GM19438 (cell line): ENCODE results near the gene RNF213.
"Not testable (repeated sequence)": the region's sequence is repeated elsewhere in the genome, so short reads cannot be mapped to it uniquely, and the experiment has no call there.

Experiments
- ATAC-seq: cut with Tn5 transposase; IDR thresholded peaks from one replicate; pipeline ENCODE4 v1.9.1; 2021; ENCODE audit warnings: low read depth; ENCODE audit not compliant: unreplicated experiment

RNF213 gene

DNA sequence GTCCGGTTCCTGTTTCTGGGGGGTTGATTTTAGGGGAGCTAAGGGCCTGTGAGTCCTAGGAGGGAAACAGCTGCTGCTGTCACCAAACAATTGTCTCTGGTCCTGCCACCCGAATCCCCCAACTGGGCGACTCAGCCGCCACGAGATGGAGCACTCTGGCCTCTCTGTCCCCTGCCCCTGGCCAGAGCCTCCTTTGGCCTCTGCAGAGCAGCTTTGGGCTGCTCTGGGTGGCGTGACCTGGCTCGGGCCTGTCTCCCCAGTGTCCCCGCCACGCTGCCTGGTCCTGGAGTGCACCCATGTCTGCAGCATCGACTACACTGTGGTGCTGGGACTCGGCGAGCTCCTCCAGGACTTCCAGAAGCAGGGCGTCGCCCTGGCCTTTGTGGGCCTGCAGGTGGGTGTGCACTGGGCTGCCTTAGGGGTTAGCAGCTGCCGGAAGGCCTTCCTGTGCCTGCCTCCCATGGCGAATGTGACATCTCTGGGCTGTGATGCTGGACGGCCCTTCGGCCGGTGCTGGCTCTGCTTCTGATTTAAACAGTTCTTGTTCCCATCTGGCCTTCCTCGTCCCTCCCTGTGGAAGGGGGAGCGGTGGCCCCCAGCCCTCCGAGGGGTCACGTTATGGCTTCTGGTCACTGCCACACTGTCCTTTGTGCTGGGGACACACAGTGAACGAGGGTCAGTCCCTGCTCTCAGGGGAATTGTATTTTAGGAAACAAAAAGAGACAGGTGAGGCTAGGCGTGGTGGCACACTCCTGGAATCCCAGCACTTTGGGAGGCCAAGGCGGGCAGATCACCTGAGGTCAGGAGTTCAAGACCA, 11.6 kb upstream of the RNF213 start:
- ATAC-seq, result no peak

DNA sequence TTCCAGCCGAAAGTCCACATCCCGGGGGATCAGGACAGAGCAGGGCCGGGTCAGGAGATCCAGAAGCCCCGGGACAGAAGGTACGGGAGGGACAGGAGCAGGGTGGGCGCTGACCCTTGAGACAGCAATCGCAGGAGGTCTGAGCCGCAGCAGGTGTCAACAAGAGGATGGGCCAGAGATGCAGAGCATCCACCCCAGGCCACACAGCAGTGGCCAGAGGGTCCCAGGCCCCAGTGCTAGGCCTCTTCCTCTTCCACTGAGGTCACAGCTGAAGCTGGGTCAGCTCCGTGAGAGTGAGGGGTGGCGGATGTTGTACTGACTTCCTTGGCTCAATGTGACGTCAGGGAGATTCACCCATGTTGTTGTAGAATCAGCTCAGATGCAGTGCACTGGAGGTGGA, 8.7 kb upstream of the RNF213 start:
- ATAC-seq, result no peak

DNA sequence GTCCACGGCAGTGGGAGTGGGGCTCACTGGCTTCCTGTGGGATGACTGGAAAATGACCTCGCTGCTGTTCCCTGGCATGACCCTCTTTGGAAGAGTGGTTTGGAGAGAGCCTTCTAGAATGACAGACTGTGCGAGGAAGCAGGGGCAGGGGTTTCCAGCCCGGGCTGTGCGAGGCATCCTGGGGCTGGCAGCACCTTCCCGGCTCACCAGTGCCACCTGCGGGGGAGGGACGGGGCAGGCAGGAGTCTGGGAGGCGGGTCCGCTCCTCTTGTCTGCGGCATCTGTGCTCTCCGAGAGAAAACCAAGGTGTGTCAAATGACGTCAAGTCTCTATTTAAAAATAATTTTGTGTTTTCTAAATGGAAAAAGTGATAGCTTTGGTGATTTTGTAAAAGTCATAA, 7.8 kb upstream of the RNF213 start:
- no peak for ATAC-seq

DNA sequence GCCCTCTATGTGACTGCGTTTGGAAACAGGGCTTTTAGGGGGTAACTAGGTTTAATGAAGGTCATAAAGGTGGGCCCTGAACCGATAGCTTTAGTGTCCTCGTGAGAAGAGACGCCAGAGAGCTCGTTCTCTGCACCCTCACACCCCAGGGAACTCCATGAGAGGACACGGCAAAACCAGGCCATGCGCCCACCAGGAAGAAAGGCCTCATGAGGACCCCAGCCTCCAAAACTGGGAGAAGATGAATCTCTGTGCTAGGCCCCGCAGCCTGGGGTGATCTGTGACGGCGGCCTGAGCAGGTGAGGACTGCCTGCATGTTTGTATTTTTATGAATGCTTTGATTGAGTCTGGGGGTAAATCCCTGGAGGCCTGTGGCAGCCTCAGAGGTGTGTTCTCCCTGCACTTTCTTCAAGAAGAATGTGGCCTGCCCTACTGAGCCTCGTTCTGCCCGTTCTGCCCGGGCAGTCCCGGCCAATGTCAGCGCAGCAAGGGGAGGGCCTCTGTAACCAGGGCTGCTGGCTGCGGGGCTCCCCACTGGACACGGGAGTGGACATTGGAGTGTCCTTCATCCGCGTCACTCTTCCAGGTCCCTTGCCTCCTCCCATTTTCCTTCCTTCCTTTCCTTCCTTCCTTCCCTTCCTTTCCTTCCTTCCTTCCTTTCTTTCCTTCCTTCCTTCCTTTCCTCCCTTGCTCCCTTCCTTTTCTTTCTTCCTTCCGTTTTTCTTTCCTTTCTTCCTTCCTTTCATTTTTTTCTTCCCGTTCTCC, 6.8 kb upstream of the RNF213 start:
- no peak for ATAC-seq

DNA sequence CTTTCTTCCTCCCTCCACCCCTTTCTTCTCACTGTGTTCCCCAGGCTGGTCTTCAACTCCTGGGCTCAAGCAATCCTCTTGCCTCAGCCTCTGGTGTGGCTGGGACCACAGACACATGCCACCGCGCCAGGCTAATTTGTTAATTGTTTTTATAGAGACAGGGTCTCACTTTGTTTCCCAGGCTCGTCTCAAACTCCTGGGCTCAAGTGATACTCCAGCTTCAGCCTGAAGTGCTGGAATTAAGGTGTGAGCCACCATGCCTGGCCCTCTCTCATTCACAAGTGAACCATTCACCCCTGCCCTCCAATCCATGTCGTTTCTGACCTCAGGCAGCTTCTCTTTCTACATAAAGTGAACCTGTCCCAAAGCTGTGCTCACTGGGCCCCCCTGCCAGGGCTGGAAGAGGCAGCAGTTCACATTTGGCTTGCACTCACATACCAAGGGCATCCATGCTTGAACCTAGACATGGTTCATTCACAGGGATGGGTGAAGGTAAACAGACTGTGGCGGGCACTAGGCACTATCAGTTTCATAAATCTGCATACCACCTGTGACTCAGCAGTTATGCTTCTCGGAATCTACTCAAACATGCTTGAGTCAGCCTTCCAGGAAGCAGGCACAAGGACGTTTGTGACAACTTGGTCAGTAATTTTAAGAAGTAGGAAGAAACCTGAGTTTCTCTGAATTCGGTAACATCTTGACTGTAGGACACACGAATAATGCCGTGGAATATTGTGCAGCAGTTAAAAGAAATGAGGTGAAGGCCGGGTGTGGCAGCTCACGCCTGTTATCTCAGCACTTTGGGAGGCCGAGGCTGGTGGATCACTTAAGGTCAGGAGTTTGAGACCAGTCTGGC, 6.0 kb upstream of the RNF213 start:
- ATAC-seq, result no peak

DNA sequence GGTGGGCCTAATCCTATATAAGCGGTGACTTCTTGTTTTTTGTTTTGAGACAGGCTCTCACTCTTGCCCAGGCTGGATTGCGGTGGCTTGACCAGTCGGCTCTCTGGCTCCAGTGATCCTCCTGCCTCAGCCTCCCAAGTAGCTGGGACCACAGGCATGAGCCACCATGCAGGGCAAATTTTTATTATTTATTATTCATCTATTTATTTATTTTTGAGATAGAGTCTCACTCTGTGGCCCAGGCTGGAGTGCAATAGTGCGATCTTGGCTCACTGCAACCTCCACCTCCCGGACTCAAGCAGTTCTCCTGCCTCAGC, 4.7 kb upstream of the RNF213 start:
- ATAC-seq, result no peak

DNA sequence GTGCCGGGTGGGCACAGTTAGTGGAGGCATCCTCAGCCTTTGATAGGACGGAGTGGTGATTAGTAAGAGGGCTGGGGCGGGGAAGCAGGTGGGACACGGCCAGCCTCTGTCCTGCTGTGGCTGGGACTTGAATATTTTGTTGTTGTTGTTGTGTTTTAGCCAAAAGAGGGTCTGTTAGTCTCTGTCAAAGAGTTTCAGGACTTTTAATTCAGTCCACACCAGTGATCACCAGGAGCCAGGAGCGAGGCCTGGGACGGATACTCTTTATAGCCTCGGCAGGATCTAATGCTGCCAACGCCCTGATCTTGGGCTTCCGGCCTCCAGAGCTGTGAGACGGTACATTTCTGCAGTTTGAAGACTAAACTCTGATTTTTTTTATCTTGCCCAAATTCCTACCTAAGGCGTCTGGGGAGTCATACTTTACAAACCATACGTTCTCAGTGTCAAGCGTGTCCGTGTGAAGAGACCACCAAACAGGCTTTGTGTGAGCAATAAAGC, 2.9 kb upstream of the RNF213 start:
- ATAC-seq, result no peak

DNA sequence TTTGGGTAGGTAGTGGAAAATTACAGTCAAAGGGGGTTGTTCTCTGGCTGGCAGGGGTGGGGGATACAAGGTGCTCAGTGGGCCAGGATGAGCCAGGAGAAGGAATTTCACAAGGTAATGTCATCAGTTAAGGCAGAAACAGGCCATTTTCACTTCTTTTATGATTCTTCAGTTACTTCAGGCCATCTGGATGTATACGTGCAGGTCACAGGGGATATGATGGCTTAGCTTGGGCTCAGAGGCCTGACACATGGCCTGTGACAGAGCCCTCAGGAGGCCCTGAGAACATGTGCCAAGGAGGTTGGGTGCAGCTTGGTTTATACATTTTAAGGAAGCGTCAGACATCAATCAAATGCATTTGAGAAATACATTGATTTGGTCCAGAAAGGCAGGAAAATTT, 2.4 kb upstream of the RNF213 start:
- not testable (repeated sequence) for ATAC-seq

DNA sequence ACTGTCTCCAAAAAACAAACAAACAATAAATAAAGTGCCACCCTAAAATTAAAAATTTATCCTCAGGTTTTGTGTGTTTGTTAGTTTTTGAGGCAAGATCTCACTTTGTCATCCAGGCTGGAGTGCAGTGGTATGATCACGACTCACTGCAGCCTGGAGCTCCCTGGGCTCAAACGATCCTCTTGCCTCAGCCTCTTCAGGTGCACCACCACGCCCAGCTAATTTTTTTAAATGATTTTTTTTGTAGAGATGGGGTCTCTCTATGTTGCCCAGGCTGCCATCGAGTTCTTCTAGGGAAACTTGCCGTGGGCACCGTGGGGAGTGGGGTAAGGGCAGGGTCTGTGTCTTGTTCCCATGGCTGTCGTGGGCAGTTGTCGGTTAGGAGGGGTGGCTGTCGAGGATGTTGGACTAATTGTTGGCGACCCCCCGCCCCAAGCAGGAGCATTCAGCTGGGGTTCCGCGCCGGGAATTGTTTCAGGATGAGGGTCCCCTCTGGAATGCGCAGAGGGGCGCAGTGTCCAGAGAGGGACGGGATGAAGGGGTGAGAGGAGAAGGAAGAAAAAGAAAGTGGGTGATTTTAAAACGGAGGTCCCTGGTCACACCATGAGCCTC, 1.1 kb upstream of the RNF213 start:
- no peak for ATAC-seq

DNA sequence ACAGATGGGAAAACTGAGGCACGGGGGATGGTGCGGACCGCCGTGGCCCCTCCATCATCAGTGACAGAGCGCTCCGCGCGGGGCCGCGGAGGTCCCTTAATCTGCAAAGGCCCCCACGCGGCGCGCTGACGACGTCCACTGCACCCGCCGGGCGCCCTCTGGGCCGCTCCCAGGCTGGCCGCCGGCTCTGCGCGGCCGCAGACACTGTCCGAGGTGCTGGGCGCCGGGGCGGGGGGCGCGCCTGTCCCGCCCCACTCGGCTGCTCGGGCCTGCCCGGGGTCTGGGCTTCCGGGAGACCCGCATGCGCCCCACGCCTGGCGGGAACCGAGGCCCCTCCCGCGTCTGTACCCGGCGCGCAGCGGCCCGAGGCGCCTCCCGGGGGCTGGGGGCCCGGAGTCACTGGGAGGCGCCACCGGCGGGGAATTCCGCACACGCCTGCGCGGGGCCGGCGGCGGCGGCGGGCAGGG, 550 bp upstream of the RNF213 start:
- ATAC-seq, result no peak

DNA sequence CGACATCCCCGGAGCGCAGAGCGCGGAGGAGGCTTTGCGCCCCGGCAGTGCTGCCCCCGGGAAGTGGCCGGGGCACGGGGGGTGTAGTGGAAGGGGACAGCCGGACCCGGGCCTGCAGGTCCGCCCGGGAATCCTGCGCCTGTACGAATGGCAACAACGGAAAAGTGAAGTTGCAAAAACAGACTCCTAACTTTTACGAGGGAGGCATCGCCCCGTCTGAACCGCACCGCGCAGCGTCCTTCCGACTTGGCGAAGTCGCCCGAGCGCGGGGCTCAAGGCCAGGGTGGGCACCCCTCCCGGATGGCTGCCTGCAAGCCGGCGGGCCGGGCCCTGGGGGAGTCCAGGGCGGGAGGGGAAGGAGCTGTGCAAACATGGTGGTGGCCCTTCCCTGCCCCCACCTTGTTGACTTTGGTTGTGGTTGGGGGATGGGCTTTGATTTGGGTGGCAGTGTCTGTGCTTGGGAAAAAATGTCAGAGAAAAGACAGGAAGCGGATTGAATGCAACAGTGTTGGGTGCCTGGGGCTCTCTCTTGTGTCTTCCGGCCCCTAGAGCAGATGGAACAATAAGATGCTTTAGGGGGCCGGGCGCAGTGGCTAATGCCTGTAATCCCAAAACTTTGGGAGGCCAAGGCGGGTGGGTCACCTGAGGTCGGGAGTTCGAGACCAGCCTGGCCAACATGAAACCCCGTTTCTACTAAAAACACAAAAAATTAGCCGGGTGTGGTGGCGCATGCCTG, 675 bp downstream of the RNF213 start:
- no peak for ATAC-seq

DNA sequence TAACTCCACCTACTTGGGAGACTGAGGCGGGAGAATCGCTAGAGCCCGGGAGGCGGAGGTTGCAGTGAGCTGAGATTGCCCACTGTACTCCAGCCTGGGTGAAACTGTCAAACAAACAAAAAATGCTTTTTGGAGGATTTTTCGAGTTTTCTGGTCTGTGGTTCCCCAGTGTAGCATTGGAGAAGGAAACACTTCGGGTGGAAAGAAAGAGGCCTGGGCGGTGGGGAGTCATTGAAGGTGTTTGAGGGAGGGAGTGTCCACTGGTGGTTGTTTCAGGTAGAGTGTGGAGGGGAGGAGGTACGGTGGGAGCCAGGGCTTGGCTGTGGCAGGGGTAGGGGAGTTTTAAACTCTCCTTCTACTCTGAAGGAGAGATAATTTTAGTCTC, 1.2 kb downstream of the RNF213 start:
- ATAC-seq, result no peak

DNA sequence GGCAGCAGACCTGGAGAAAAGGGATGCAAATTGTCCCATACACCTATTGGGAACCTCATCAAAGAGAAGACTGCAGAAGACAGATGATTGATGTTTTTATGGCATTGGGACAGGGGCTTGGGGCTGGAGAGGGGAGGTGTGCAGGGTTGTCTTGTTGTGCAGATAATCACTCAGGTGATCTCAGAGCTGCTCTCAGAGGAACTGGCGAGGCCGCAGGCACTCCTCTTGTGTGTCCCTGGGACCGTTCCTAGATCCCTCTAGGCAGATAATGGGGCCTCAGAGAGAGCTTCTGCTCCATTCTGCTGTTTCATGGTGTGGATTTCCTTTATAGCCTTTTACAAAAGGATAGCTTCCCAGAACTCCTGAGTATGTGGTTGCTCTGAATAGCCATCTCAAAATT, 1.6 kb downstream of the RNF213 start:
- no peak for ATAC-seq

DNA sequence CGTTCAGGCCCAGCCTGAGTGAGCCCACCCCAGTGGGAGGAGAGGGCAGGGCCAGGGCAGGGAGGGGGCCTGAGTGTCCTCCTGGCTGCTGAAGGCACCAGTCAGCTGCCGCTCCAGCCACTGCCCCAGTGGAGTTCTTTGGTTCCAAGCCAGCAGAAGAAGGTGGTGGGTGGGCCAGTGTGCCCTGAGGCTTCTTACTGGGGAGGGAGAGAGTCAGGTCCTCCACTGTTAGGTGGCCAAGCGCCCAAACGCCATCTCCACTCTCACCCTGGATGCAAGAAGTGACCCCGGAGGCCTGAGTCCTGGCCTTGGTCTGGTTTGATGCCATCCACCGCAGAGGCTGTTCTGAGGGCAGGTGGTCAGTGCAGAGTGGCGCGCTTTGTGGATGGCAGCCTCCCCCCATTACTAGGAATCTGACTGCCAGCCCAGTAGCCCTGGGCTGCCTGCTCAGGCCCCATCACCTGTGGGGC, 2.2 kb downstream of the RNF213 start:
- no peak for ATAC-seq

DNA sequence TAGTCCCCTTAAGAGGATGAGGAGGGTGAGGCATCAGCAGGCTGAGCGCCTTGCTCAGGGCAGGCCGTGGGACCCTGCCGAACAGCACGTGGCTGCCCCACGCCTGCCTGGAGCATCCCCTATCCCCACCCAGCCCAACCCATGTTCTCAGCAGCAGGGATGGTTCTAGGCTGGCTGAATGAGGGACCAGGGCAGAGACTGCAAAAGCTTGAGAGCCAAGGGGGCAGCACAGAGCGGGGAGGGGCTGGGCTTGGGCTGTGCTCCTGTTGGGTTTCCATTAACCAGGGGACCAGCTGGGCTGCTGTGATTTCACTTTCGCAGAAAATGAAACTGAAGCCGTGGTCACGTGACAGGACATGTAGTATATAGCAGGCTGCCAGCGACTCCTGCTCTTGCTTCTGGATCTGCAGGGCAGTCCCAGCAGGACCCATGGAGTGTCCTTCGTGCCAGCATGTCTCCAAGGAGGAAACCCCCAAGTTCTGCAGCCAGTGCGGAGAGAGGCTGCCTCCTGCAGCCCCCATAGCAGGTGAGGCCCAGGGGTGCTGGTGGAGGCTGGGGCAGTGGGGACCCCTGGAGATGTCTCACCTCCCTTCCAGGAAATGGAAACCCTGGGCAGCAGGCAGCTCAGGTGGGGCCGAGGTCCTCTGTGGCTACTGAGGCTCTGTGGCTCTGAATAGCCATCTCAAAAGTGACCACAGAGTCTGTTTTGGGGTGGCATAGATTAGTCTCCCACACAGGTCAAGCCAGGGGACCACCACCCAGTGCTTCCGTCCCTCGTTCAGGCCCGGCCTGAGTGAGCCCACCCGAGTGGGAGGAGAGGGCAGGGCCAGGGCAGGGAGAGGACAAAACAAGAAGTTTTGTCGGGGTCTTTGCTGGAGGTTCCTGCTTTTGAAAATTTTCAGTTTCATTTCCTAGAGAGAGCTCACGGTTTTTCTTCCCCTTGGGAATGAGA, 2.9 kb downstream of the RNF213 start:
- ATAC-seq, result peak; percentile 38

DNA sequence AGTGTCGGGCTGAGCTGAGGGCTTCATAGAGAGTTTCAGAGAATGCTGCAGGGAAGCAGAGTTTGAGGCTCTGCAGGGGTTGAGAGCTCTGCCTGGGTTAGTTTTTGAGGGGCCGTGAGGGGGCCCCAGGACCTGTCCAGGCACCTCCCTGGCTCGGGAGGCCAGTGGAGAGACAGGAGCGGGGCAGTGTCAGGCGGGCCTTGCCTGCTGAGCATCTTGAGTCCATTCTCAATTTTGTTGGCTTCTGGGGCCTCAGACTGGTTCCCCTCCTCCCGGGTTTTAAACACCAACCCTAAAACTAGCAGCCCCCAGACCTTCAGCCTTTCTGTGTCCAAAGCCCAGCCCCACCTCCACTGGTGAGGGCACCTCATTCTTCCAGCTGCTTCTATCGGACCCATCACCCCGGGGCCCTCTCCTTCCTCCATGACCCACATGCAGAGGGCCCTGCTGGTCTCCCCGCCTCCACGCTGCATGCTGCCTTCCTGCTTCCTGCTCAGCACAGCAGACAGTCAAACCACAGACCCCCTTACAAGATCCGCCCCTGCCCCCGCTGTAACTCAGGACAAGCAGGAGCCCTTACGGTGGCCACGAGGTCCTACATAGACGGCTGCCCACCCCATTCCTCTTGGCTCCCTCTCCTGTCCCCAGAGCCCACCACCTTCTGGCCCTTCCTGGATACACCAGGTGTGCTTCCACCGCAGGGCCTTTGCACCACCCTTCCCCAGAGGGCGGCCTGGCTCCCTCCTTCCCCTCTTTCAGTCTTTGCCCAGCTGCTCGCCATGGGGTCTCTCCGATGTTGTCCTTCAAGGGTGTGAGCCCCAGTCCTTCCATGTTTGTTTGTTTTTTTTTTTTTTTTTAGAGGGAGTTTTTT, 3.8 kb downstream of the RNF213 start:
- ATAC-seq, result no peak

DNA sequence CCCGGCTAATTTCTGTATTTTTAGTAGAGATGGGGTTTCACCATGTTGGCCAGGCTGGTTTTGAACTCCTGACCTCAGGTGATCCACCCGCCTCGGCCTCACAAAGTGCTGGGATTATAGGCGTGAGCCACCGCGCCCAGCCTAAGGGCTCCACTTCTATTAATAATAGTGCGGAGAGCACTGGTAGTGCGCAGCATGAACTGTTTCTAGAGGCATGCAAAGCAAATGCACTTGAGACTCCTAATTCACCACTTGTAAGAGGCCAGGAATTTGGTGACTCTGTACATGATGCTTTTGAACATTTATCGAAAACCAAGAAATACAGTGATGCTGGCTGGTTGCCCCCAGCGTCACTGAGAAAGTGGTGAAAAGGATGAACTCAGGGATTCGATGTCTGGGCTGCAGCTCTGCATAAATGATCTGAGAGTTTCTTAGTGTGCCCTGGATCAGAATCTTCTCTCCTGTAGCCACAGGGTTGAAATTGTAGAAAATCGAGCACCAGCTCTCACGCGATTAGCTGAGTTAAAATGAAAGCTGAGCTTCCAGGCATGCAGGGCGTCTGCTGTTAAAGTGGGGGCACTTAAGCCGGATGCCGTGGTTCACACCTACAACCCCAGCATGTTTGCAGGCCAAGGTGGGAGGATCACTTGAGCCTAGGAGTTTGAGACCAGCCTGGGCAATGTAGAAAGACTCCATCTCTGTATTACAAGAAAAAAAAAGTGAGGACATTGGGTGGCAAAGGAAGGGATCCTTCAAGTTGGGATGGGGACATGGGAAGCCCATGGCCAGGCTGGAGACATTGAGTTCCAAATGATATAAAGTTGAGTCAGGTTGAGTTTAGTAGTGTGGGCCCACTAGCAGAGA, 4.8 kb downstream of the RNF213 start:
- ATAC-seq, result no peak
